ENCODE results near the gene ITGB1. TPM values are rescaled to one million over a fixed set of nuclear protein-coding genes. Genes with fewer than 3 reads are reported as not detected.
"Not testable (repeated sequence)": the region's sequence is repeated elsewhere in the genome, so short reads cannot be mapped to it uniquely, and the experiment has no call there.

Gene ITGB1
- total RNA-seq, 1 donor from 2014 or later, result 307 TPM

- Mint-ChIP-seq H3K9me3 (peaks cover 8% of the 10 kb centered on the region), H3K36me3 (peaks cover 52% of the 10 kb centered on the region), H3K4me1 (no peaks in the 10 kb centered on the region), H3K27ac (no peak overlapping the region), H3K27me3 (ENCODE audit: low read depth) (no peaks in the 10 kb centered on the region), H3K4me3 (no peak overlapping the region)
- no peak for DNase-seq (ENCODE audit: low spot score in 2 of 2, unreplicated experiment in 2 of 2)
- no peak for TF ChIP-seq CTCF (IDR thresholded peaks at IDR 0.05; ENCODE audit: unreplicated experiment)
These were observed 35.9 kb downstream of the ITGB1 start for GRCh38 chr10:32922170-32922569.

DNA sequence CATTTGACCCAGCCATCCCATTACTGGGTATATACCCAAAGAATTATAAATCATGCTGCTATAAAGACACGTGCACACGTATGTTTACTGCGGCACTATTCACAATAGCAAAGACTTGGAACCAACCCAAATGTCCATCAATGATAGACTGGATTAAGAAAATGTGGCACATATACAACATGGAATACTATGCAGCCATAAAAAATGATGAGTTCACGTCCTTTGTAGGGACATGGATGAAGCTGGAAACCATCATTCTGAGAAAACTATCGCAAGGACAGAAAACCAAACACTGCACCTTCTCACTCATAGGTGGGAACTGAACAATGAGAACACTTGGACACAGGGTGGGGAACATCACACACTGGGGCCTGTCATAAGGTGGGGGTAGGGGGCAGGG lies 40.2 kb downstream of the ITGB1 start:
- Mint-ChIP-seq H3K36me3 (peaks cover 69% of the 10 kb centered on the region), H3K9me3 (peaks cover 27% of the 10 kb centered on the region)
- H3K4me1 Mint-ChIP-seq; H3K27me3 Mint-ChIP-seq (ENCODE audit: low read depth); H3K4me3 Mint-ChIP-seq; H3K27ac Mint-ChIP-seq; DNase-seq (ENCODE audit: low spot score in 2 of 2, unreplicated experiment in 2 of 2): not testable (repeated sequence)

DNA sequence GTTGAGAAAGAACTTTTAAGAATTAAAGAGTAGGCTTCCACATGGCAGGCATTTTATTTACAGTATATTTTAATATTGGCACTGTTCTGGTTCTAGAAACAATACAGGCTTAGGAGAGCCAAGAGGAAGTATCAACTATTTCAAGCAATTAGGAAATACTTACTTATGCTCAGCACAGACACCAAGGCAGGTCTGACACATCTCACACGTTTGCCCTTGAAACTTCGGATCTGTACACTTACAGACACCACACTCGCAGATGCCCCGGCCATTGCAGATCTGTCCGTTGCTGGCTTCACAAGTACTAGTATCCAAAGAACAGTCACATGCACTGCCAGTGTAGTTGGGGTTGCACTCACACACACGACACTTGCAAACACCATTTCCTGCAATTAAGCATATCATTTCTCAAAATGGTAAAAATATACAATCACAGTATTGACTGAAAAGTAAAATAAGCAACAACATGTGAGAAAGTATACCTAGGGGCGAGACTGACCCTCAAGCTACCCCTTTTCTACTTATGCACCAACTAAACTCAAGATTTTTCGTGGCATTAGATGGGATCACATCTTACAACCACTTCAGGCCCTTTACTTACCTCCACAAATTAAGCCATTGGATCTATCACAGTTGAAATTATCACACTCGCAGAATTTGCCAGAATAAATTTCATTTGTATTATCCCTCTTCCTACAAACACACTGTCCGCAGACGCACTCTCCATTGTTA lies 46.6 kb downstream of the ITGB1 start:
- peaks cover 59% of the 10 kb centered on the region for H3K36me3 Mint-ChIP-seq
- peaks cover 19% of the 10 kb centered on the region for H3K4me1 Mint-ChIP-seq
- no peak for DNase-seq (ENCODE audit: low spot score in 2 of 2, unreplicated experiment in 2 of 2)
- no peak for TF ChIP-seq CTCF (IDR thresholded peaks at IDR 0.05; ENCODE audit: unreplicated experiment)
- peaks cover 24% of the 10 kb centered on the region for H3K9me3 Mint-ChIP-seq
- H3K27ac Mint-ChIP-seq, result peak overlapping the region; percentile 23
- H3K4me3 Mint-ChIP-seq, result no peak overlapping the region
- H3K27me3 Mint-ChIP-seq (ENCODE audit: low read depth), result no peaks in the 10 kb centered on the region

GRCh38 chr10:32909970-32910369 lies 48.1 kb downstream of the ITGB1 start:
- H3K4me3 Mint-ChIP-seq; DNase-seq (ENCODE audit: low spot score in 2 of 2, unreplicated experiment in 2 of 2); H3K27me3 Mint-ChIP-seq (ENCODE audit: low read depth): not testable (repeated sequence)
- peak overlapping the region; percentile 91 for H3K27ac Mint-ChIP-seq
- H3K36me3 Mint-ChIP-seq, result peaks cover 45% of the 10 kb centered on the region
- H3K4me1 Mint-ChIP-seq, result peaks cover 19% of the 10 kb centered on the region
- peaks cover 14% of the 10 kb centered on the region for H3K9me3 Mint-ChIP-seq

- H3K9me3 Mint-ChIP-seq, result peaks cover 9% of the 10 kb centered on the region
- H3K27me3 Mint-ChIP-seq (ENCODE audit: low read depth), result no peaks in the 10 kb centered on the region
- H3K27ac Mint-ChIP-seq, result peak overlapping the region; percentile 91
- H3K4me3 Mint-ChIP-seq, result no peak overlapping the region
- peaks cover 19% of the 10 kb centered on the region for H3K4me1 Mint-ChIP-seq
- DNase-seq (ENCODE audit: low spot score in 2 of 2, unreplicated experiment in 2 of 2), result no peak
- peaks cover 40% of the 10 kb centered on the region for H3K36me3 Mint-ChIP-seq
- TF ChIP-seq CTCF (IDR thresholded peaks at IDR 0.05; ENCODE audit: unreplicated experiment), result no peak
These were observed 48.6 kb downstream of the ITGB1 start for GRCh38 chr10:32909456-32909855.

DNA sequence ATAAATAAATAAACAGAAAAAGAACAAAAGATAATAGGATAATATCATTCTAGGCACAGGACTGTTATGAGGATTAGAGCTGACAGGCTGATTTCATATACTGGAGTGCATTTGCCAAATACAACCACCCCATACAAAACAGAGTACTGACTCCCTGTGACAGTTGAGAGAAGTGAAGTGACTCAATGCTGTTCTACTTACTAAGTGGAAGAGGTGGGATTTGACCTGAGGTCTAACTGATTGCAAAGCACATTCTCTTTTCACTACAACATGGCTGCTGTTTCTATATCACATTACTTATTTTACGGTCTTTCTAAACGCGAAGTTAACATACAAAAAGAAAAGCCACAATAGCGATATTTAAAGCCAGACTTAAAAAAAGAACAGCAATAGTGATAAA lies 51.4 kb downstream of the ITGB1 start:
- Mint-ChIP-seq H3K4me3 (no peak overlapping the region), H3K27me3 (ENCODE audit: low read depth) (no peaks in the 10 kb centered on the region), H3K36me3 (peaks cover 30% of the 10 kb centered on the region), H3K27ac (no peak overlapping the region), H3K4me1 (peaks cover 19% of the 10 kb centered on the region), H3K9me3 (no peaks in the 10 kb centered on the region)
- no peak for DNase-seq (ENCODE audit: low spot score in 2 of 2, unreplicated experiment in 2 of 2)
- no peak for TF ChIP-seq CTCF (IDR thresholded peaks at IDR 0.05; ENCODE audit: unreplicated experiment)

Data from mesothelial cell of epicardium (in vitro differentiated cells).